HG03378 (cell line): Measurements from ENCODE around the gene DNAJC1.
"Not testable (repeated sequence)": the region's sequence is repeated elsewhere in the genome, so short reads cannot be mapped to it uniquely, and the experiment has no call there.

Source experiments
- ATAC-seq: cut with Tn5 transposase; IDR thresholded peaks from one replicate; pipeline ENCODE4 v1.9.1; 2021; ENCODE audit warnings: mild to moderate bottlenecking, moderate library complexity; ENCODE audit not compliant: unreplicated experiment

The DNAJC1 gene, protein sequence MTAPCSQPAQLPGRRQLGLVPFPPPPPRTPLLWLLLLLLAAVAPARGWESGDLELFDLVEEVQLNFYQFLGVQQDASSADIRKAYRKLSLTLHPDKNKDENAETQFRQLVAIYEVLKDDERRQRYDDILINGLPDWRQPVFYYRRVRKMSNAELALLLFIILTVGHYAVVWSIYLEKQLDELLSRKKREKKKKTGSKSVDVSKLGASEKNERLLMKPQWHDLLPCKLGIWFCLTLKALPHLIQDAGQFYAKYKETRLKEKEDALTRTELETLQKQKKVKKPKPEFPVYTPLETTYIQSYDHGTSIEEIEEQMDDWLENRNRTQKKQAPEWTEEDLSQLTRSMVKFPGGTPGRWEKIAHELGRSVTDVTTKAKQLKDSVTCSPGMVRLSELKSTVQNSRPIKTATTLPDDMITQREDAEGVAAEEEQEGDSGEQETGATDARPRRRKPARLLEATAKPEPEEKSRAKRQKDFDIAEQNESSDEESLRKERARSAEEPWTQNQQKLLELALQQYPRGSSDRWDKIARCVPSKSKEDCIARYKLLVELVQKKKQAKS

DNA sequence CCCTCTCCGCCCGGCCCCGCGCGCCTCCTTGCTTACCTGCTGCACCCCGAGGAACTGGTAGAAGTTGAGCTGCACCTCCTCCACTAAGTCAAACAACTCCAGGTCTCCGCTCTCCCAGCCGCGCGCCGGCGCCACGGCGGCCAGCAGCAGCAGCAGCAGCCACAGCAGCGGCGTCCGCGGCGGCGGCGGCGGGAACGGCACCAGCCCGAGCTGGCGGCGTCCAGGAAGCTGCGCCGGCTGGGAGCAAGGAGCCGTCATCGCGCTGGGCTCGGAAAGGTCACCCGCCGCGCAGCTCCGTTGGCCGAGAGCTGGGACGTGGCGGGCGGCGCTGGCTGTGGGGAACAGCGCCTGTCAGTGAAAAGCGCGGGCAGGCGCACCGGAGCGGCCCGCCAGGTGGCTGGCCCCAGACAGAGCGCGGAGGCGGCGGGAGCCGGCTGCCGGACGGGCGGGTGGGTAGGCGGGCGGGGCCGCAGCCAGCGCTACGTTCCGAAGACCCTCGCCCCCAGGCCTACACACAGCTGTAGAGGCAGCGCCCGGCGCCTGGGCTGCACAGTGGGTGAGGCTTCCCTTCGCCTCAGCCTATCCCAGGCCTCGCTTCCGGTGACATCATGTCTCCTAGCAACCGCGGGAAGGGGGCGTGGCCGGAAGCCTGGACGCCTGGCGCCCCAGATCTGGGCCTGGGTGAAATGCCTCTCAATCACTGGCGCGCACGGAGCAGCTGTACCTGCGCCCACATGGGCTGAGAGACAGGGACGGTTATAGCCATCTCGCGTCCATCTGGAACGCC, at the start of gene DNAJC1:
DNAJC1 (minus strand) TSS at position 554 of the 787 bp plus-strand sequence; CDS start at position 258, 296 bp downstream.
- ATAC-seq: peak; percentile 95

DNA sequence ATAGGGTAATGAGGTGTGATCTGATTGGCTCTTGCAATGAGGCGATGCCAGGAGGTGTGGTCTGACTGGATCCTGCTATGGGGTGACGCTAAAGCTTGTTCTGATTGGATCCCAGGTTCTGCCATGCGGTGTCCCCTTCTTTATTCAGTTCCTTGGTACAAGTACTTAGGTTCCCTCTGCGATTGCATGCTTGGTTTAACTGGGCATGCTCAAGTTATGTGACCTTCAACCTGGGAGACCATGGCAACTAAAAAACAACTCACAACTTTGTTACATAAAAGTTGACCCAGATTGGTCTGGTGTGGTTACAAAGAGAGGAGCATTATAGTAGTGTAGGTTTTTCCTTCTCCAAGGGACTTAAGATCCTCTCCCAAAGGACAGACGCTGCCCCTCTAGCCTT, 49.5 kb upstream of the DNAJC1 start:
- no peak for ATAC-seq

DNA sequence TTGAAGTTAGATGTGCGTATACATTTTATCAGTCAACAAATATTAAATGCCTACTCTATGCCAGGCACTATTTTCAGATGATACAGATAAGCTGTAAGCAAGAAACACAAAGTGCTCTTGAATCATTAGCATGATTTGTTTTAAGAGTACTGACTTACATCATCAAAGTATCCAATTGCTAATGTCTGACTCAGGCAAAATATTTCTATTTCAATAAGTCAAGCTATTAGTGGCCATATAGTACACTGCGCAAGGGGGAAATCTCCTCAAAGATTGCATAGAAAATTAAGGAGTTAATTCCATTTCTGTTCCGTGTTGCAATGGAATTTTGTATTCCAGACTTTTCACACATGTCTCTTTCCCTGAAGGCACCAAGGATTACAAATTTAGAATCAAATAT, 46.1 kb upstream of the DNAJC1 start:
- no peak for ATAC-seq

DNA sequence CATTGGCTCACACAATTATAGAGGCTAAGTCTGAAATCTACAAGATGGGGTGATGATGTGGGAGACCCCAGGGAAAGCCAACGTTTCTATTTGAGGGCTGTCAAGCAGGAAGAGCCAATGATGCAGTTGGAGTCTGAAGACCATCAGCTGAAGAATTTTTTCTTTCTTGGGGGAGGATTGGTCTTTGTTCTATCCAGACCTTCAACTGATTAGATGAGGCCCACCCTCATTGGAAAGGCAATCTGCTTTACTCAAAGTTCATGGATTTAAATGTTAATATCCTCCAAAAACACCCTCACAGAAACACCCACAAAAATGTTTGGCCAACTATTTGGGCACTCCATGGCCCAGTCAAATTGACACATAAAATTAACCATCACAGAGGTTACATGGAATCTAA, 44.3 kb upstream of the DNAJC1 start:
- ATAC-seq: no peak

DNA sequence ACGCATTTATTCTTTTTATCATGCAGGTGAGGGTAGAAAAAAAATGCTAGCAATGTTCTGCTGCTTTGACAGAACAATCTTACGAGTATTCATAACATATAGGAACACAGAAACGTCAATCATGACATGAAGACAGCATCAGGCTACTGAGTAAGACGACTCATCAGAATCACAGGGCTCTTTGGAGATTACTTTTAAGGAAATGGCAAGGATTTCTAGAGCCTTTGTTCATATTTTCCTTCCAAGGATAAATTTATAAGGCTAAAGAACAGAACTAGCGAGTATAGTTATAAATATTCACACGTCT, 39.8 kb upstream of the DNAJC1 start:
- ATAC-seq: no peak

DNA sequence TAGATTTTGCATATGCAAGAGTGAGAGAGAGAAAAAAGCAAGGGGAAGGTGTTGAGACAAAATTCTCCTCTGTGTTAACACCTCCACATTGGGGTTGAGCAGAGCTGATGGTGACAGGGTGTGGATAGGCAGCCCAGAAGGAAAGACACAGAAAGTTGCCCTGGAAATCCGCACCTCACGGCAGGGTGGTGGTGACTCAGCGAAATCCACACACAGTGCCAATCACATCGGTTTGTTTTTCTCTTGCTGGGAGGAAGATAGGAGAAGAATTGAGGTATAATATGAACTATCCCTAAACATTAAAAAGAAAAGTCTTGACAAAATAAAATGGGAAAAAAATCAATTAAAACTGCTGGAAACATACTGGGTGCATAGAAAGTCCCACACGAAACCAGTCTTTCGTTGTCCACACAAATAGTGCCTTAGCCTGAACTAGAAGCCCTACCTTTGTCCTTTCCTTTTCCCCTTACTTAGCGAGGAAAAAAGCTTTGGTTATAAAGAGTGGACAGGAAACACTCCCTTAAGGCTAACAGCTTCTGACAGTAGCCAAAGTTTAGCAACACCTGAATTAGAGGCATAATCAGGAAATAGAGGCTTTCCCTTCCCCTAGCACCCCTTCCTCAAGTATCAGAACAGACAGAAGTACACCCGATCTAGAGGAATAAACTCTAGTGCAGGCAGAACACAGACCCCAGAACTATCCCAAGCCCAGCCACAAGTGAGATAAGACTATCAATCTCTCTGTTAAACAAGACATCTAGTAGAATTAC, 39.2 kb upstream of the DNAJC1 start:
- ATAC-seq: no peak

DNA sequence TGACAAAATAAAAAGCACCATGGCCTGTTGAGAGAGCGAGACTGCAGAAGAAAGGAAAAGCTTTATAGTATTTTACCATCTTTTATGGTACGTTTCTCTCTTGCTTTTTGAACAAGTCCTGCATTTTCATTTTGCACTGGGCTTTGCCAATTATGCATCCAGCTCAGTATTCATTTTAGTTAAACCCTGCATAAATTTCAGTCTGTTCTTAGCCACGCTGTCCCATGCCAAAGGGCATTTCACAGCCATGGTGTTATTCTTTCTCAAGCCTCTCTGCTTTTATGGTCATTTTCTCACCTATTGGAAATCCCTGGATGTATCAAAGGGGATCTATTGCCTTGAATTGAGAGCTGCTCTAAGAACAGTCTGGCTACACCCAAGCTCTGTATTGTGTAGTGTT, 30.8 kb upstream of the DNAJC1 start:
- ATAC-seq: no peak

DNA sequence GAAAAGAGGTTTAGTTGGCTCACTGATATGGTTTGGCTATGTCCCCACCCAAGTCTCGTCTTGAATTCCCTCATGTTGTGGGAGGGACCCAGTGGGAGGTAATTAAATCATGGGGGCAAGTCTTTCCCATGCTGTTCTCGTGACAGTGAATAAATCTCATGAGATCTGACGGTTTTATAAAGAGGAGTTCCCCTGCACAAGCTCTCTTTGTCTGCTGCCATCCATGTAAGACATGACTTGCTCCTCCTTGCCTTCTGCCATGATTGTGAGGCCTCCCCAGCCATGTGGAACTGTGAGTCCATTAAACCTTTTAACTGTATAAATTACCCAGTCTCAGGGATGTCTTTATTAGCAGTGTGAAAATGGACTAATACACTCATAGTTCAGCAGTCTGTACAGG, 28.7 kb upstream of the DNAJC1 start:
- ATAC-seq: not testable (repeated sequence)

DNA sequence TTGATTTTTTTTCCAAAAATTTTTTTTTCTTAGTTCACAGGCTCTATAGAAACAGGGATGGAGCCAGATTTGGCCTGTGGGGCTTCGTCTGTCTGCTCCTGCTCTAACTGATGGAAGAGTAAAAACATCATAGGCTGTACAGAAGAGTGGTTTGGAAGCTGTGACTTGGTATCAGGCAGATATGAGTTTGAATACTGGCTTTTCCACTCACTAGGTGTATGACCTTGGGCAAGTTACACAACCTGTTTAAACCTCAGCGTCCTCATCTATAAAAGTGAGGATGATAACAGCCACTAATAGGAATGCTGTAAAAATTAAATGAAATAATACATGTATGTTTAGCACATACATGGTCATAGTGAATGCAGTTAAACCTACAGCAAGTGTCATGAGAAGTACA, 26.9 kb upstream of the DNAJC1 start:
- no peak for ATAC-seq

DNA sequence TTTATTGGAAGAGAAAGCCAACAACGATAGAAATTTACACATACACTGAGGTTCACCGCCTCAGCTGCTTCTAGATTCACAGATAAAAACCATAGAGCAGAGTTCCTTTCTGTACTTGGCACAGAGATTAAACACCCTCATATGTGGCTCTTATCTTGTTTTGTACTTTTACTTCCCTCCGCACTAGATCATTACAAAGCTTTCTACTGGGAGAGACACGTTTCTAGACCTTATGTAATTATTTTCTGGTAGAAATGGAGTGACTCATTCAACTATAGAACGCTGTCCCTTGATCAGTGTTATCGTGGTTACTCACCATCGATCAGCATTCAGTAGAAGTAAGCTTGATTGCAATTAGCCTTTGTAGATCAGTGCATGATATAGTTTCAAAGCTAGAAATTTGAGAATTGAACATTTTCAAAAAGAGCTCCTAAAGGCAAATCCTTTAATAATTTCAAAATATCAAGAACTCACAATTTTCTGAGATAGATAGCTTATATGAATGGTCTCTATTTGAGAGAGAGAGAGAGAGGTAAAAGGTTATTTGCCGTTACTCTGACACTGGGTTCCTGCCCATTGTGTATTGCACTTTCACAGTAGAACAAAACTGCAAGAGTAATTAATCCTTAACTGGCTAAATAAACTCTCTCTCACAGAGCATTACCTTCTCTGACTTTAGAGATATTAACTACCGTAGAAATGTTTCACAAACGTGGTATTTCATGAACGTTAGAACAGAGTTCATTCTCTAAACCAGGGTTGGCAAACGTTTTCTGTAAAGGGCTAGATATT, 26.1 kb upstream of the DNAJC1 start:
- ATAC-seq: no peak

DNA sequence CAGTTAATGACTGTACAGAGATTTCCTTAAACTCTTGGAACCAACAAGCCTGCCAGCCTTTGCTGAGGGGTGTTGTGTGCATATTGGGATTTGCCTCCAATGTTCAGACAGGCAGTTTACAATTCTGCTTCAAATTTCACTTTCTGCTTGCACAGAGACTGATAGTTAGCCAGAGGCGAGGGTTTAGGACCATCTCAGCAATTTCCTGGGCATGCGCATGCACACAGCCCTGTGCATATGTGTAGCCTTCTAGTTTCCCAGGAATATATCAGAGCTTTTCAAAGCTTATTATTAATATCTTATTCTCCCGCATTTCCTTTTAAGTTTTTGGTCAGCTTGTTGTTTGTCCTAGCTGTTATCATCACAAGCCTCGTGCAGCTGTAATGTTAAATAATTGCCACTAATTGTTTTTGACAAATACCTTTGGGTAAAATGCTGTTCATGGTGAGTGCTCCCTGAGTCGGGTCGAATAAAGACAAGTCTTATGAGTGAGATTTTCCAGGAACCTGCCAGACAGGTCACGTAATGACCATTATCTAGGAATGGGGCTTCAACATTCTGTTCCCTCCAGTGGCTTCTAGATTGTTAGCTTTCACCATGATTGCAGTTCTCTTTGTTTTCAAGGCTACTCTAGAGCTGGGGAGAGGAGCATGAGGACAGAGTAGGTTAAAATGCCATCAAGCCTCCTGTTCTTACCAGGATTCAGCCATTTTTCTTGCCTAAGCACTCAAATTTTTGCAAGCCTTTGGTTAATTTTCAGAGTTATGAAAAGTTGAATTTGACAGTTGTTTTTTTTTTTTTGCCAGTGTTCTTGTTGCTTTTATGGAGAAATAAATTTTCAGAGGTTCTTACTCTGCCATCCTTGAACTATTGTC, 24.1 kb upstream of the DNAJC1 start:
- ATAC-seq: no peak

DNA sequence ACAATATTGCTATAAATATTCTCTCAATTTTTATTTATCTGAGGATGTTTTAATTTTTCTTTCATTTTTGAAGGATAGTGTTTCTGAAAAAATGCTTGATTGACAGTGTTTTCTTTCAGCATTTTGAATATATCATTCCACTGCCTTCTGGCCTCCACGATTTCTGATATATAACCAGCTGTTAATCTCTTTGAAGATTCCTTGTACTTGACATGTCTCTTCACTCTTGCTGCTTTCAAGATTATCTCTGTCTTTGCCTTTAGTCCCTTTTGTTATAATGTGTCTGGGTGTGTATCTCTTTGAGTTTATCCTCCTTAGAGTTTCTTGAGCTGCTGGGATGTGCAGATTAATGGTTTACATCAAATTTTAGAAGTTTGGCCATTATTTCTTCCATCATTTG, 22.8 kb upstream of the DNAJC1 start:
- ATAC-seq: no peak

DNA sequence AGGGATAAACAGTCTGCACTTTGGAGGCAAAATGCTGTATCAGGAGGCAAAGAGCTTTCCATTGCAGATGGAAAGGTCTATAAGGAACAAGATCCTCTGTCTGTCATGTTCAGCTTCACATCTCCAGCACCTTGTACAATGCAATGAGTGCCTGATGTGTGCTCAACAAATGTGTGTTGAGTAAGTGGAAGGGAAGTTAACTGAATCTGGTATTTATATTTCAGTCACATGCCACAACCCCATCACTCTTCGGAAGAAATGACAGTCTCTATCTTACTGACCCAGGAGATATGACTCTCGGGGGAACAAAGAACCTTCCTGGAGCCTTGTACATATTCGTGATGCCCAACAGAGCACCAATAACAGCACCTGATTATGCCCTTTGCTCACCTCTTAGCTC, 20.0 kb upstream of the DNAJC1 start:
- ATAC-seq: no peak

DNA sequence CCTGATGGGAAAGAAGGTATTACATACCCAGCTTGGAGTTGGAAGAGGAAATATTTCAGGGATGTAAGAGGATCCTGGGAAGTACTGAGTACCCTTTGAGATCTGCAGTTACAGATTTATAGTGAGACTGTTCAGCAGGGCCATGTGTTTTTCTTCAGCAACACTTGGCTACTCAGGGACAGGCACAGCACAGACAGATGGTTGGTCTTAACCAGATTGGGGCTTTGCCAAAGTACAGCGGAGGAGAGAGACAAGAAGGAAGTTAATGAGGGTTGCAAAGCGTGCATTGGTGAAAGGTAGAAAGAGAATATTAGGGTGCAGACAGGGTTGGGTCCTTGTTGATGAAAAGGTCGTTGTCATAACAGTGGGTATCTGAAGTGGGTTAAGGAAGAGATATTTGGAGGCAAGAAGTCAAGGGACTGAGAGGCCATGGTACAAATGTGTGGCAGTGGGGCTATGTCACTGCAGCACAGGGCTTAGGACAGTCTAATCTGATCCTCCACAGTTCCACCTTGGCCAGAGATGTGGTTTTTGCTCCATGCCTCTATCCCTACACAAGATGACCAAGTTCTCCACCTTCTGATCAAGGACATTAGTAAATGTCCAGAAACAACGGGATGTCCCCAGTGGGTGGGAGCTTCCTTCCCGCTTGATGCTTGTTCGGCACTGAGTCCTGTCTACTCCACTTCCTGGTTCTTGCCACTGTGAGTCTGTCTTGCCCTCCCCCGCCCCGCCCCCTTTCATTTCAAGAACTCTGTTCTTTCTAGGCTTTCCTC, 18.9 kb upstream of the DNAJC1 start:
- no peak for ATAC-seq

DNA sequence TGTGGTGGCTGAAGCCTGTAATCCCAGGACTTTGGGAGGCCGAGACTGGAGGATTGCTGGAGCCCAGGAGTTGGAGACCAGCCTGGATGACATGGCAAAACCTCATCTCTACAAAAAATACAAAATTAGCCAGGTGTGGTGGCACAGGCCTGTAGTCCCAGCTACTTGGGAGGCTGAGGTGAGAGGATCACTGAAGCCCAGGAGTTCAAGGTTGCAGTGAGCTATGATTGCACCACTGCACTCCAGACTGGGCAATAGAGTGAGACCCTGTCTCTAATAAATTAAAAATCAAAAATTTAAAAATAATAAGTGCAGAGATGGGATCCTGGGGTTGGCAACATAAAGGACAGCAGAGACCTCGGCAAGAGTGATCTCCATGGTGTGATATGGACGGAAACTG, 17.6 kb upstream of the DNAJC1 start:
- not testable (repeated sequence) for ATAC-seq

DNA sequence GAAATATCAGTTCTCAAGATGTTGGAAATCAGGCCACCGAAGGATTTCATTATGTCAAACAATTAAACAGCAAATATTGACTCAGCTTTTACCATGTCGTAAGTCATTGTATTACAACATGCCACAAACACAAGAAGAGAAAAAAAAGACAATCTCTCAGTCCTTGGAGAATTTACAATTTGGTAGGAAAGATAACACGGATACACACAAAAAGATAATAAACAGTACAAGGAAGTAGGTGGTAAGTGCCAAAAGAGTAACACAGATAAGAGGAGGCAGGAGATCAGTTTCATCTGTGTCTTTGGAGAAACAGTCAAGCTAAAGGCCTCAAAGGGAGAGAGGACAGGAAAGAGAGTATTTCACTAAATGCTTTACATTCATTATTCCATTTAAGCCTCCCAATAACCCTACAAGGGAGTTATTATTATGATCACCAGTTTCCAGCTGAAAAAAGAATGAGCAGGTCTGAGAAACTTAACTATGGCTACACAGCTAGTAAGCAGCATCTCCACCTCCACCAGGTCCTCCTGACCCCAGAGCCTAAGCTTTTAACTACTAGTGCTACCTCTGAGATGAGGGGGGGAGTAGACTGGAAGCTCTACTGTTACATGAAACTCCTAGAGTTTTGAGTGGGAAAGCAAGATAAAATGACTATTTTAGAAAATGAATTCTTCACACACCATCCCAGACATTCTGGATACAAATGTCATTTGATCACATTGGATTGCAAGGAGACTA, 13.9 kb upstream of the DNAJC1 start:
- no peak for ATAC-seq

DNA sequence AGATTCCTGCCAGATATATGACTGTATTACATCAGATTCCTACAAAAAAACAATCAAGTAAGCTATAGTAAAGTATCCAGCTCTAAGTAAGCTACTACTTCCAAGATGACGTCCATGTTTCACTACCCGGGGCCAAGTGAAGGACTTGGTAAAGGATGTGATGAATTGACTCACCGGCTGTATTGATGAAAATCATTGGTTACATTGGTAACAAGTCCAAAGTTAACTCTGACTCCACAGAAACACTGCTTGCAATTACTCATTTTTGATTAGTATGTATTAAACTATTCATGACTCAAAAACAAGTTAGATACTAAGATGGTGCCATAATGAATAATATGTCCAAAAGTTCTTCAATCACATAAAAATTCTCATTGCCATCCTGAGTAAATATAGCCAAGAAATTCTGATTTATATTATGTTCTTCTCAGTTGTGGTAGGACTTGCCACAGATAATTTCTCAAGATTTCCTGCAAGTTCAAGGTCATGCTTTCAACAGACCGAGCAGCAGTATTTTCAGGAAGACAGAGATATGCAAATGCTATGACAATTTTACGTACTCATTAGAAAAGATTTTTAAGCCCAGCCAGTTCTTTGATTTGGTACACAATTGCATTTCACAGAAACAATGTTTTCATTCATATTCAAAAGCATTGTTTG, 12.6 kb upstream of the DNAJC1 start:
- ATAC-seq: no peak

DNA sequence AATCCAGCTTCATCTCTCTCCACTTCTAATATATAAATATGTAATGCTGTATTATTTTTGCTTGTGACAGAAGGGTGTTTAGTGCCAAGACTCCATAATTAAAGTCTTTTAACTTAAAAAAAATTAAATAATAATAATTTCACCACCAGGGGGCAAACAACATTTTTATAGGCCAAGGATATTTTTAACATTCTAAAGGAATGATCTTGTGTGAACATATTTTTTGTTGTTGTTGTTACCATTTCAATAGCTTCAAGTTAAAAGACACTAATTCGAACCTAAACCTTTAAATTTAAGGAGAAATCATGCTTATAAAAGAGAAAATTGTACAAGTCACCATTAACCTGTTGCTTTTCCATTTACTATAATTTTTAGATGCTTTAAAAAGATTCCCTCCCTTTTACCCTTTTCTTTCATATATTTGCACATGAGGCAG, 7.5 kb upstream of the DNAJC1 start:
- no peak for ATAC-seq
